OCI-M1 (cell line): Measurements from ENCODE around the gene NELL1.
A peak's percentile ranks its signal among the peaks of the same experiment; 100 is the strongest.
"Not testable (repeated sequence)": the region's sequence is repeated elsewhere in the genome, so short reads cannot be mapped to it uniquely, and the experiment has no call there.

Experiments
- DNase-seq: peaks from one replicate; lab custom pipeline; 2025; lab: John Stamatoyannopoulos, UW

The NELL1 gene

GRCh38 chr11:20762980-20763379 is 93.6 kb downstream of the NELL1 start:
- DNase-seq = no peak

GRCh38 chr11:20770414-20770946 is 101.1 kb downstream of the NELL1 start:
- DNase-seq = no peak

DNA sequence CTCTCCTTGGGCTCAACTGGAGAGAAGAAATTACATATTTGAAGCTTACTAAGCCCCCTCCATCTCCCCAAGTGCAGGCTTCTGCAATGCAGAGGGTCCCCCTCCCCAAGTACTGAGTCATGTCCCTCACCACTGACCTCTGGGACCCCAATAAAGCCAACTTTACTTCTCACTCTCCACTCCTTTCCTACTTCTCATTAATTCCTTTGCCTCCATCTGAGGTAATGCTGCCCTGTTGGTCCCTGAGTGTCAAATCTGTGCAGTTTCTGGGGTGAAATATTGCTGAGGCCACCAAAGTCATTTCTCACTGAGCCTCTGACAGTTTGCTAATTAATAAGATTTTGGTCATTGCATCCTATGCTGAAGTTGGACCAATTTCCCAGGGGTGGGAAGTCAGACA is 101.6 kb downstream of the NELL1 start:
- no peak for DNase-seq

DNA sequence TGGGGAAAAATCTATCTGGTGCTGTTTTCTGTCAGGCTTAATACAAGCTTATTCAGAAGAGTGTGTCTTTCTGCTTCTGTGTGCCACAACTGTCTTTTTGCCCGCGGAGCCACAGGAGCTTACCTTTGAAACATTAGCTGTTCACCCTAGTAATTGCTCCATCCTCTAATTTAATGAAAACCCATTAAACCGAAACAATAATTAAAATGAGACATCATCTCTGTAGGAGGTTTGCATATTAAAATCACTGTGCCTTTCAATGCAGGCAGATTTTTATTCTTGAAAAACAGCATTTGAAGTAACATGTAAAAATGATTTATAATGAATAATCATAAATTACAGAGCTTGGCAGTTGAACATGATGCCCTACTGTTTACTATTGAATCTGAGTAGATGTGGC is 102.3 kb downstream of the NELL1 start:
- no peak for DNase-seq

GRCh38 chr11:20775331-20775730 is 105.9 kb downstream of the NELL1 start:
- DNase-seq = no peak

GRCh38 chr11:20782775-20783174 is 113.4 kb downstream of the NELL1 start:
- no peak for DNase-seq

- no peak for DNase-seq
These were observed 113.8 kb downstream of the NELL1 start for GRCh38 chr11:20783220-20783619.

- DNase-seq = no peak
These were observed 121.2 kb downstream of the NELL1 start for GRCh38 chr11:20790622-20791021.

GRCh38 chr11:20795005-20795404 is 125.6 kb downstream of the NELL1 start:
- no peak for DNase-seq

GRCh38 chr11:20808328-20808727 is 138.9 kb downstream of the NELL1 start:
- no peak for DNase-seq

DNA sequence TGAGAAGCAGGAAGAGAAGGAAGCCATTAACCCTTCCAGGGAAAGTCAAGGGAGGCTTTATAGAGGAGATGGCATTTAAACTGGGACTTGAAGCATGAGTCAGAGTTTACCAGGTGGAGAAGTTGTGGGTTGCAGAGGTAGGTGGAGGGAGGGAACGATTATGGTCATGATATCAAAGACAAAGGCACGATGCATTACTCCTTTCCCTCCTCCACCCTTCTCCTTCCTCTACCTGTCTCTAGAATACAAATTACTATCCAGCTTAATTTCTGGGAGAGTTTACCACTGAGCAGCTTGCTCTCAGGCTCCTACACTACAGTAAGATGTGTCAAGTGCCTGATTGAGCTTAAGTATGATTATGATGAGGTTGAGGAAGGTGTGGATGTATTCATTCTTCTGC is 151.7 kb downstream of the NELL1 start:
- no peak for DNase-seq

DNA sequence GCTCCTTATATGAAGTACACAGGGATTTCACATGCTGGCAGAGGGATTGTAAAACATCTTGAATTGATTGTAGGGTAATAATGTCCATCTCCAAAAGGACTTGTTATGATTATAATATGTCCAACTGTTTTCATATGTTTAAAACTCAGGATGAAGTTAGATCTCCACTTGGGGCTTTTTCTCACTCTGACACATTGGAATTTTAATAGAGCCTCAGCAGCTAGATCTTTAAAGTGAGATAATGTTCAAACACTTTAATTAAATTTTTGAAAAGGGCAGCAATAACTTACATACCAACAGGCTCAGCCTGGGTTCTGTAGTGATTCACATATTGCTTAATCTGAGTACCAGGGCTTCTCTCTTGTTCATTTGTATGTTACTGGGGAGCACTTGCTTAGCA is 152.1 kb downstream of the NELL1 start:
- DNase-seq = no peak

DNA sequence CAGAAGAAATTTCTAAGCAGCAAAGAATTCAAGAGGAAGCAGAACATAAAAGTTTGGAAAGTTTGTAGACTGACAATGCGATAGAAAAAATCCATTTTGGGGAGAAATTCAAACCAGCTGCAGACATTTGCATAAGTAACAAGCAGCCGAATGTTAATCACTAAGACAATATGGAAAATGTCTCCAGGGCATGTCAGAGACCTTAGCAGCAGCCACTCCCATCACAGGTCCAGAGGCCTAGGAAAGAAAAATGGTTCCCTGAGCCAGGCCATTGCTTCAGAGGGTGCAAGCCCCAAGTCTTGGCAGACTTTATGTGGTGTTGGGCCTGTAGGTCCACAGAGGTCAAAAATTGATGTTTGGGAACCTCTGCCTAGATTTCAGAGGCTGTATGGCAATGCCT is 155.4 kb downstream of the NELL1 start:
- no peak for DNase-seq

GRCh38 chr11:20835561-20835960 is 166.2 kb downstream of the NELL1 start:
- no peak for DNase-seq

DNA sequence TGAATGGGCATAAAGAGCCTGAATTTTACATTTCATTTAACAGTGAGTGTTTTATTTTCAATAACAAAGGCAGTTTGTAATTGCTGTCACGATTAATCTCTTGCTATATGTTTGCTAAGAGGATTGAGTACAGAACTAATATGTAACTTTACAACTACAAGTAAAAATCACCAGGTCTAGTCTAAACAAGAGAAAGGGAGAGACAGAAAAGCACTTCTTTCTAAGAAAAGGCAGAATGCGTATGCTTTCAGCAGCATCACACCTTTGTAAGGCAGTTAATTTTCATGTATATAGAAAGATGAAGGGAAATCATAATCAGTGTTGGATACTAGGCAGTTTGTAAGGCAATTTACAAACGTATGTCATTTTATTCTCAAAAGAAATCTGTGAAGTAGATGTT is 169.8 kb downstream of the NELL1 start:
- no peak for DNase-seq

GRCh38 chr11:20840341-20840740 is 171.0 kb downstream of the NELL1 start:
- DNase-seq = no peak

DNA sequence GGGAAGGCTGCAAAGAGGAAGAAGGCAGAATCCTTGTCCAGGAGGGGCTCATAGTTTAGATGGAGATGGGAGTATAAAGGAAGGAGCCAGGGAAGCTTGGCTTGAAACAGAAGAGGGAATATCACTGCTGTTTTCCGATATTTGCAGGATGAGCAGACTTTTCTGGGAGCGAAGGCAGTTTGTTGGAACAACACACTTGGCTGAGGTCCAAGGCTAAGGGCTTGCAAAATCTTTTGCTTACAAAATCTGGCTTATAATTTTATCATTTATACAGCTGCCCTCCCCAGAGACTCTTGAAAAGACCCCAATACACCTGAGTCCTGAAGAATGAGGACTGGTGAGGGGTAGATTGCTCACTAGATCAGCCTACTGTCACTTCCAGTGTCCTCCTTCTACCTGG is 174.8 kb downstream of the NELL1 start:
- no peak for DNase-seq

GRCh38 chr11:20844630-20845029 is 175.2 kb downstream of the NELL1 start:
- DNase-seq = no peak

GRCh38 chr11:20854215-20854955 is 185.0 kb downstream of the NELL1 start:
- peak; percentile 1 for DNase-seq

DNA sequence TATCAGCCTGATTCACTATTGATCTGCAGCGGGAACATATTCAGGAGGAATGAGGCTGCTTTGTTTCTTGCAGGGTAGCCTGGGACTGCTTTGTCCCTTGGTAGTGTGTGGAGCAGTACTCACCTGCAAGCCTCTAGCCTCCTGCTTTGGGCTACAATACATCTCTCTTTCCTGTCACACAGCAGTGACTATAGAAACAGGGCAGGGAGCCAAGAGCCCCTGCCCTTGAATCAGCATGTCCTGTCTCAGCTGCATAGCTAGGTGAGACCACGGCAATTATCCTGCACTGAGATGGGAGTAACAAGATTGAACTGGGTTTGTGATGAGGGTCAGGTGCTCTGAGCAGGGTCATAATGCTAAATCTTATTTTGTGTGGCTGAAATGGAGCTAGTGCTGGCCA is 191.9 kb downstream of the NELL1 start:
- no peak for DNase-seq

GRCh38 chr11:20862263-20862662 is 192.9 kb downstream of the NELL1 start:
- DNase-seq = not testable (repeated sequence)

- no peak for DNase-seq
These were observed 195.2 kb downstream of the NELL1 start for GRCh38 chr11:20864628-20865027.

DNA sequence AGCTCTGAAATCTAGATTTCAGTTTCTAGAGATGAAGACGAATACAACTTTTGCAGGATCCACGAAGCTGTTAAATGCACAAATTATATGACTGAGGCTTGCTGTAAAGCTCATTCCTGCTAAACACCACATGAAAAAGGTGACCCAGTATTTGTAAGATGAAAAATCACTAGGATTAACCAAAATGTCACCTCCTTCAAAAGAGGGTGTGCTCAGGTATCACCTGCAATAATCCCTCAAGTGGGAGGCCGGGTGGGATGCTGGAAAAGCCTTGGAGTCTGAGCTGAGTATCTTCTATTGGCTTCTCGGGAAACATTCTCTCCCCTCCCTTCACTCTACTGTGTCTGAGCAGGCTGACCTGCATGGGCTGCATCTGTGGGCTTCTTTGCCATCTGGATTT is 195.8 kb downstream of the NELL1 start:
- no peak for DNase-seq

- no peak for DNase-seq
These were observed 199.7 kb downstream of the NELL1 start for GRCh38 chr11:20869123-20869522.
